ENCODE measurements around the gene IPCEF1. TPM values are rescaled to one million over a fixed set of nuclear protein-coding genes. Genes with fewer than 3 reads are reported as not detected.

Gene IPCEF1
- total and polyA plus RNA-seq, 8 donors: 2.4 to 6.9 (median 5.4) TPM

- DNase-seq (peak in 2 of 4 donors; percentile 59 to 78), ATAC-seq (peak; percentile 96)
- Histone ChIP-seq H3K27me3 (no peaks in the 10 kb centered on the region), H3K36me3 (no peaks in the 10 kb centered on the region), H3K27ac (peak overlapping the region in 1 of 2 donors; percentile 63), H3K9me3 (no peaks in the 10 kb centered on the region), H3K4me1 (peaks cover 8 to 34% of the 10 kb centered on the region in 2 donors), H3K4me3 (no peak overlapping the region)
- intact Hi-C loops (cut with DNase I): loop anchor here in 1 of 2 donors (5.0 kb wide), 1 partner anchor 121 kb away; no protein-coding TSS in a partner anchor
- peak; percentile 61 to 67 for TF ChIP-seq CTCF (IDR thresholded peaks at IDR 0.05)
These were observed 200.3 kb downstream of the IPCEF1 start for GRCh38 chr6:154156135-154156896.

GRCh38 chr6:154154389-154154967 lies 202.1 kb downstream of the IPCEF1 start:
- no peak overlapping the region for H3K4me3 ChIP-seq
- DNase-seq: peak in 1 of 4 donors; percentile 80
- peaks cover 8 to 33% of the 10 kb centered on the region in 2 donors for H3K4me1 ChIP-seq
- TF ChIP-seq CTCF (IDR thresholded peaks at IDR 0.05): peak; percentile 63 to 79
- H3K27ac ChIP-seq: no peak overlapping the region
- no peaks in the 10 kb centered on the region for H3K9me3 ChIP-seq
- no peaks in the 10 kb centered on the region for H3K36me3 ChIP-seq
- no peaks in the 10 kb centered on the region for H3K27me3 ChIP-seq
- ATAC-seq: peak; percentile 55
- intact Hi-C loops (cut with DNase I): no loop called here

GRCh38 chr6:154143753-154144152 lies 212.8 kb downstream of the IPCEF1 start:
- Histone ChIP-seq H3K27ac (no peak overlapping the region), H3K4me1 (peaks cover 0 to 3% of the 10 kb centered on the region in 2 donors), H3K27me3 (no peaks in the 10 kb centered on the region), H3K4me3 (no peak overlapping the region), H3K9me3 (no peaks in the 10 kb centered on the region), H3K36me3 (no peaks in the 10 kb centered on the region)
- no peak for DNase-seq
- no peak for TF ChIP-seq CTCF (IDR thresholded peaks at IDR 0.05)
- no peak for ATAC-seq
- intact Hi-C loops (cut with DNase I): no loop called here

GRCh38 chr6:154140743-154141142 lies 215.9 kb downstream of the IPCEF1 start:
- TF ChIP-seq CTCF (IDR thresholded peaks at IDR 0.05): no peak
- Histone ChIP-seq H3K9me3 (no peaks in the 10 kb centered on the region), H3K4me3 (no peak overlapping the region), H3K27me3 (no peaks in the 10 kb centered on the region), H3K27ac (peak overlapping the region in 1 of 2 donors; percentile 78), H3K4me1 (peaks cover 0 to 3% of the 10 kb centered on the region in 2 donors), H3K36me3 (no peaks in the 10 kb centered on the region)
- no peak for DNase-seq
- intact Hi-C loops (cut with DNase I): no loop called here
- no peak for ATAC-seq

- ATAC-seq (peak; percentile 62), DNase-seq (no peak)
- intact Hi-C loops (cut with DNase I): no loop called here
- no peaks in the 10 kb centered on the region for H3K27me3 ChIP-seq
- peaks cover 0 to 3% of the 10 kb centered on the region in 2 donors for H3K4me1 ChIP-seq
- no peak for TF ChIP-seq CTCF (IDR thresholded peaks at IDR 0.05)
- H3K36me3 ChIP-seq: no peaks in the 10 kb centered on the region
- H3K9me3 ChIP-seq: no peaks in the 10 kb centered on the region
- peak overlapping the region in 1 of 2 donors; percentile 78 for H3K27ac ChIP-seq
- H3K4me3 ChIP-seq: no peak overlapping the region
These were observed 216.7 kb downstream of the IPCEF1 start for GRCh38 chr6:154139892-154140291.
